GM18909 (cell line): ENCODE data around the gene ADAMTSL1.
"Not testable (repeated sequence)": the region's sequence is repeated elsewhere in the genome, so short reads cannot be mapped to it uniquely, and the experiment has no call there.

Experiments
- ATAC-seq: cut with Tn5 transposase; IDR thresholded peaks from one replicate; pipeline ENCODE4 v1.9.1; 2021; ENCODE audit warnings: mild to moderate bottlenecking; ENCODE audit not compliant: unreplicated experiment, poor library complexity

ADAMTSL1 gene

GRCh38 chr9:18921366-18922075 is 447.6 kb downstream of the ADAMTSL1 start:
- no peak for ATAC-seq

GRCh38 chr9:18922161-18922885 is 448.4 kb downstream of the ADAMTSL1 start:
- ATAC-seq: no peak

- no peak for ATAC-seq
These were observed 449.2 kb downstream of the ADAMTSL1 start for GRCh38 chr9:18923167-18923566.

GRCh38 chr9:18923671-18924430 is 449.9 kb downstream of the ADAMTSL1 start:
- ATAC-seq: no peak

- ATAC-seq: no peak
These were observed 451.9 kb downstream of the ADAMTSL1 start for GRCh38 chr9:18925880-18926279.

GRCh38 chr9:18926513-18926912 is 452.6 kb downstream of the ADAMTSL1 start:
- no peak for ATAC-seq

- ATAC-seq: no peak
These were observed 454.8 kb downstream of the ADAMTSL1 start for GRCh38 chr9:18928711-18929110.

- not testable (repeated sequence) for ATAC-seq
These were observed 456.7 kb downstream of the ADAMTSL1 start for GRCh38 chr9:18930611-18931010.

GRCh38 chr9:18935541-18935940 is 461.6 kb downstream of the ADAMTSL1 start:
- no peak for ATAC-seq

- ATAC-seq: no peak
These were observed 462.3 kb downstream of the ADAMTSL1 start for GRCh38 chr9:18936094-18936871.

- ATAC-seq: no peak
These were observed 466.0 kb downstream of the ADAMTSL1 start for GRCh38 chr9:18939943-18940342.

- ATAC-seq: no peak
These were observed 467.2 kb downstream of the ADAMTSL1 start for GRCh38 chr9:18941060-18941740.

- ATAC-seq: no peak
These were observed 468.8 kb downstream of the ADAMTSL1 start for GRCh38 chr9:18942801-18943200.

- no peak for ATAC-seq
These were observed 474.0 kb downstream of the ADAMTSL1 start for GRCh38 chr9:18947892-18948339.

GRCh38 chr9:18951936-18952335 is 478.0 kb downstream of the ADAMTSL1 start:
- ATAC-seq: no peak

- no peak for ATAC-seq
These were observed 481.7 kb downstream of the ADAMTSL1 start for GRCh38 chr9:18955626-18956025.
